ENCODE results near the gene SPON1.

SPON1 gene

DNA sequence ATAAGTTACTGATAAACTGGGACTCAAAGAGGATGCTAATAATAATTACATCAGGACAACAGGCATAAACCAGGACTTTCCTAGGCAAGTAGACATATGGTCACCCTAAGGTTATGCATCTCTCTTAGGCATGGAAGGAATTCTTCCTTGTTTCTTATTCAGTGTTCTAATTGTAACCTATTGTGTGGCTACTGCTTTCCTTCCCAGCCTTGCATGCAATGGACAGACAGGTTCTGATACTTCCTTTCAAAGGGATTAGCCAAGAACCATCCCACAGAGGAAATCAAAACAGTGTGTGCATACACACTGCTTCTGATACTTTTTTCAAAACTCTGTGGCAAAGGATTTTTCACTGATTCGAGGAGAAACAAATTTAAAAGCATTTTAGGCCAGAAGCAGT, 348.2 kb downstream of the SPON1 start:
- no peak overlapping the region for H3K27ac ChIP-seq
- TF ChIP-seq CTCF (conservative IDR thresholded peaks at IDR 0.05): no peak

GRCh38 chr11:14312736-14313438, 350.4 kb downstream of the SPON1 start:
- no peak for TF ChIP-seq CTCF (conservative IDR thresholded peaks at IDR 0.05)
- H3K27ac ChIP-seq: peak overlapping the region; percentile 46

DNA sequence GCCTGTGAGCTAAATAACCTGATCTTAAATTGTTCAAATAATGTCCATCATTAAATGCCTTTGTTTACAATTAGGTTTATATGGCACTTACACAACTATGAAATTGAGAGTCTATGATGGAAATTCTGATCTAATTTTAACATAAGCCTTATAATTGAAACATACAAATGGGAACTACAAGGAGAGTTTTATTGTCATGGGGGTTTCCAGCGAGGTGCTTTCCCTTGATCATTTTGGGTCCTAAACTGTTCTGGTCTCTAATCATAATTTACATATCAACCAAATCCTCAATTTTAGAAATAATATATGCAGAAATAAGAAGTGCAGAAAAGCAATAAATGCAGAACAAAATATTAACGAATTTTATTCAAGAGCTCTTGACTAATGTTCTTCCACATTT, 351.6 kb downstream of the SPON1 start:
- no peak for TF ChIP-seq CTCF (conservative IDR thresholded peaks at IDR 0.05)
- H3K27ac ChIP-seq: no peak overlapping the region

DNA sequence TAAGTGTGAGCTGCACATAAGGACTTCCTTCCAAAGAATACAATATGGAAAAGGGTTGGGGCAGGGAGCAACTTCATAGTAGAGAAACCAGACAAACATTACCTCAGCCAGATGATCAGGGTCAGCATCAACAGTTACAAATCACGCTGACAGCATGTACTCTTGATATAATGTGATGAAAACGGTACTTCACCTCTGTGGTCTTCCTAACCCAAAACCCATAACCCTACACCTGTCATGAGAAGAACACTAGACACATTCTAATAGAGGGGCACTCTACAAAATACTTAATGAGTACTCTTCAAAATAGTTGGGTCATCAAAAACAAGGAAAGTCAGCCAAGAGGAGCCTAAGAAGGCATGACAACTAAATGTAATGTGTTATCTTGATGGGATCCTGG, 352.6 kb downstream of the SPON1 start:
- H3K27ac ChIP-seq: no peak overlapping the region

More for the DNA sequence above, 352.6 kb downstream of the SPON1 start:
- no peak for TF ChIP-seq CTCF (conservative IDR thresholded peaks at IDR 0.05)

Data from VCaP (cell line).